HG03108 (cell line): ENCODE data around the gene RPN1.
A peak's percentile ranks its signal among the peaks of the same experiment; 100 is the strongest.

Experiments used
- ATAC-seq: cut with Tn5 transposase; IDR thresholded peaks from one replicate; pipeline ENCODE4 v1.9.1; 2021; ENCODE audit warnings: moderate library complexity; ENCODE audit not compliant: unreplicated experiment

Gene RPN1

GRCh38 chr3:128585189-128585588, 65.4 kb downstream of the RPN1 start:
- ATAC-seq, result no peak

GRCh38 chr3:128584412-128585020, 66.1 kb downstream of the RPN1 start:
- ATAC-seq, result peak; percentile 81

GRCh38 chr3:128581566-128581965, 69.1 kb downstream of the RPN1 start:
- ATAC-seq, result no peak

- ATAC-seq, result no peak
Observed at GRCh38 chr3:128579927-128580326, 70.7 kb downstream of the RPN1 start.

GRCh38 chr3:128578346-128578745, 72.3 kb downstream of the RPN1 start:
- ATAC-seq, result no peak

GRCh38 chr3:128577711-128578110, 72.9 kb downstream of the RPN1 start:
- ATAC-seq, result no peak

- no peak for ATAC-seq
Observed at GRCh38 chr3:128576290-128576689, 74.3 kb downstream of the RPN1 start.

- no peak for ATAC-seq
Observed at GRCh38 chr3:128575777-128576176, 74.8 kb downstream of the RPN1 start.

GRCh38 chr3:128573707-128574162, 76.9 kb downstream of the RPN1 start:
- ATAC-seq, result no peak

GRCh38 chr3:128573160-128573559, 77.5 kb downstream of the RPN1 start:
- ATAC-seq, result no peak

GRCh38 chr3:128572644-128573105, 77.9 kb downstream of the RPN1 start:
- no peak for ATAC-seq

GRCh38 chr3:128572013-128572412, 78.6 kb downstream of the RPN1 start:
- ATAC-seq, result no peak
